Measurements from ENCODE around the gene CMSS1.

DNA sequence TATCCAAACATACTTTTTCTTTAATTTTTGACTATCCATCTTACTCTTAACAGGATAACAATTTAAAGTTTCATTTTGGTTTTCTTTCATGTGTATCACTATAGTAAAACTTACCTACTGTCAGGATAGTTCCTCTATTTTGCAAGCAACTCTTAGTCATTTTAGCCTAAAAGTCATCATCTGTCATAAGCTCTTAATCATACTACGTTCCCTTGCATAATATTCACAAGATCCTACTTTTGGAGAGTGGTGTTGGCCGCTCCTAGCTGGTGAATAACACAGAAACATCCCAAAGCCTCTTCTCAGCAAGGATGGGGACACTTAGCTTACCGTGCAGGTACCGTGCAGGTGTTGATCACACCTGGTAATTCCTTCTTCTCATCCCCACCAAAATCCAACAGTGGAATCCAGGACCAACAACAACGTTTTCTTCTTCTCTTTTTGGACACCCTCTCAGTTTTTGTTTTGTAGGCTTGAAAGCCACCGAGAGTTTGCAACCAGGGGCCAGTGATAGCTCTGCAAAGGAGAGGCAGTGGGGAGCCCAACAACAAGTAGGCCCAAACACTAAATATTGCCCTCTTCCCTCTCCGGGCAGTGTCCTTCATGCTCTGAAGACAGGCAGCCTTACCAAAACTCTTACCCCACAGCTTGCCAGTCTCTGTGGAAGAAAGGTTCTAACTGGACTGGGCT is 296.2 kb downstream of the CMSS1 start:
- TF ChIP-seq, protein P1, sequence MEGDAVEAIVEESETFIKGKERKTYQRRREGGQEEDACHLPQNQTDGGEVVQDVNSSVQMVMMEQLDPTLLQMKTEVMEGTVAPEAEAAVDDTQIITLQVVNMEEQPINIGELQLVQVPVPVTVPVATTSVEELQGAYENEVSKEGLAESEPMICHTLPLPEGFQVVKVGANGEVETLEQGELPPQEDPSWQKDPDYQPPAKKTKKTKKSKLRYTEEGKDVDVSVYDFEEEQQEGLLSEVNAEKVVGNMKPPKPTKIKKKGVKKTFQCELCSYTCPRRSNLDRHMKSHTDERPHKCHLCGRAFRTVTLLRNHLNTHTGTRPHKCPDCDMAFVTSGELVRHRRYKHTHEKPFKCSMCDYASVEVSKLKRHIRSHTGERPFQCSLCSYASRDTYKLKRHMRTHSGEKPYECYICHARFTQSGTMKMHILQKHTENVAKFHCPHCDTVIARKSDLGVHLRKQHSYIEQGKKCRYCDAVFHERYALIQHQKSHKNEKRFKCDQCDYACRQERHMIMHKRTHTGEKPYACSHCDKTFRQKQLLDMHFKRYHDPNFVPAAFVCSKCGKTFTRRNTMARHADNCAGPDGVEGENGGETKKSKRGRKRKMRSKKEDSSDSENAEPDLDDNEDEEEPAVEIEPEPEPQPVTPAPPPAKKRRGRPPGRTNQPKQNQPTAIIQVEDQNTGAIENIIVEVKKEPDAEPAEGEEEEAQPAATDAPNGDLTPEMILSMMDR (conservative IDR thresholded peaks at IDR 0.05; ENCODE audit: low read depth, low read length): no peak
- TF ChIP-seq EZH2 (IDR thresholded peaks at IDR 0.05; ENCODE audit: borderline replicate concordance, low read depth, low read length, poor library complexity, severe bottlenecking): no peak

Measured in A673 (cell line).